ENCODE measurements around the gene OIT3.

DNA sequence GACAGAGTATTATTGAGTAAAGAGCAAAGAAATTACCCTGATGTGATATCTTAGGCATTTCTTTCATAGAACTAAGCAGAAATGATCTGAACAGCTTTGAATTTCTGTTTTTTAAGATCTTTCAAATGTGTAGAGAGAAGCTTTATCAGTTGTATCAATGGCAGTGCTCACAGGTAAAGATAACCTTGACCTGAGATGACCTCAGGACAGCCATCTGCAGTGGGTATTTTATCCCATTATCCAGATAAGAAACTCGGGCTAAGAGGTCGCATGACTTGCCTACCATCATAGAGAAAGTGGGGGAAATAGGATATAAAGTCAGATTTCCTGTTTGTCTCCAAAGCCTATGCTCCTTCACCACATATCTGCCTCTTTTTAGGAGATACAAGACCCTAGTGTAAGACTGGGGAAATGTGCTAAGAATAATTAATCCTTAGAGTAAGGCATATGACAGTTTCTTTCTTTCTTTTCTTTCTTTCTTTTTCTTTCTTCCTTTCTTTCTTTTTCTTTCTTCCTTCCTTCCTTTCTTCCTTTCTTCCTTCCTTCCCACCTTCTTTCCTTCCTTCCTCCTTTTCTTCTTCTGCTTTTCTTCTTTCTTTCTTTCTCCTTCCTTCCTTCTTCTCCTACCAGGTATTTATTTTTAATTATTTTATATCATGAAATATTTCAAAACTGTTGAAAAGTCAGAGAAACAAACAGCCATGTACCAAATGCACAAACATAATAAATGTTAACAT, 50.1 kb downstream of the OIT3 start:
- no peak for TF ChIP-seq EZH2 (IDR thresholded peaks at IDR 0.05; ENCODE audit: borderline replicate concordance, low read depth, low read length, severe bottlenecking)
- TF ChIP-seq, protein P1, sequence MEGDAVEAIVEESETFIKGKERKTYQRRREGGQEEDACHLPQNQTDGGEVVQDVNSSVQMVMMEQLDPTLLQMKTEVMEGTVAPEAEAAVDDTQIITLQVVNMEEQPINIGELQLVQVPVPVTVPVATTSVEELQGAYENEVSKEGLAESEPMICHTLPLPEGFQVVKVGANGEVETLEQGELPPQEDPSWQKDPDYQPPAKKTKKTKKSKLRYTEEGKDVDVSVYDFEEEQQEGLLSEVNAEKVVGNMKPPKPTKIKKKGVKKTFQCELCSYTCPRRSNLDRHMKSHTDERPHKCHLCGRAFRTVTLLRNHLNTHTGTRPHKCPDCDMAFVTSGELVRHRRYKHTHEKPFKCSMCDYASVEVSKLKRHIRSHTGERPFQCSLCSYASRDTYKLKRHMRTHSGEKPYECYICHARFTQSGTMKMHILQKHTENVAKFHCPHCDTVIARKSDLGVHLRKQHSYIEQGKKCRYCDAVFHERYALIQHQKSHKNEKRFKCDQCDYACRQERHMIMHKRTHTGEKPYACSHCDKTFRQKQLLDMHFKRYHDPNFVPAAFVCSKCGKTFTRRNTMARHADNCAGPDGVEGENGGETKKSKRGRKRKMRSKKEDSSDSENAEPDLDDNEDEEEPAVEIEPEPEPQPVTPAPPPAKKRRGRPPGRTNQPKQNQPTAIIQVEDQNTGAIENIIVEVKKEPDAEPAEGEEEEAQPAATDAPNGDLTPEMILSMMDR (IDR thresholded peaks at IDR 0.05; ENCODE audit: borderline replicate concordance, extremely low read depth, low read length, poor library complexity, severe bottlenecking), result no peak

All from DND-41 (cell line).